HG02763 (cell line): Measurements from ENCODE around the gene GRIFIN.
A peak's percentile ranks its signal among the peaks of the same experiment; 100 is the strongest.

Experiments used
- ATAC-seq: cut with Tn5 transposase; IDR thresholded peaks from one replicate; pipeline ENCODE4 v1.9.1; 2021; ENCODE audit warnings: mild to moderate bottlenecking, moderate library complexity; ENCODE audit not compliant: unreplicated experiment

Gene GRIFIN, protein sequence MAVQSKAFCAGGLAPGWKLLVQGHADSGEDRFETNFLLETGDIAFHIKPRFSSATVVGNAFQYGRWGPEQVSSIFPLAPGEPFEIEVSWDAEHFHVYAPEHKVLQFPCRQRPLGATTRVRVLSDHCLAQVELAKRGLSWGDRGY

DNA sequence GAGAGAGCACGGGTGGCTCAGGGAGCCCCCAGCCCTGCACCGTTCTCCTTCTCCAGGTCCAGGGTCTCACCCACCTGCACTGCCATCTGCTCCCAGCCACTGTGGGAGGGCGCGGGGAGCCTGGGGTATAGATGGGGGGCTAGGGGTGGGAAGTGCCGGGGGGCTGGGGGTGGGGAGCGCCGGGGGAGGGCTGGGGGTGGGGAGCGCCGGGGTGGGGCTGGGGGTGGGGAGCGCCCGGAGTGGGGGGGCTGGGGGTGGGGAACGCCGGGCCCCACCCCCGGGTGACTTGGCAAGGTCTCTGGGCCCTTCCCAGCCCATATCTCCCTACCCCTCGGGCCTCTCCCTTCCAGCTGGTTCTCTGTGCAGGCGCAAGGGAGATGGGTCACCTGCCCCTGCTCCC, at the start of gene GRIFIN:
GRIFIN (minus strand) TSS at position 101 of the 400 bp plus-strand sequence; CDS start at position 86, 15 bp downstream.
- ATAC-seq: no peak

- ATAC-seq: no peak
Measured at GRCh38 chr7:2524808-2525657, 48.8 kb upstream of the GRIFIN start.

DNA sequence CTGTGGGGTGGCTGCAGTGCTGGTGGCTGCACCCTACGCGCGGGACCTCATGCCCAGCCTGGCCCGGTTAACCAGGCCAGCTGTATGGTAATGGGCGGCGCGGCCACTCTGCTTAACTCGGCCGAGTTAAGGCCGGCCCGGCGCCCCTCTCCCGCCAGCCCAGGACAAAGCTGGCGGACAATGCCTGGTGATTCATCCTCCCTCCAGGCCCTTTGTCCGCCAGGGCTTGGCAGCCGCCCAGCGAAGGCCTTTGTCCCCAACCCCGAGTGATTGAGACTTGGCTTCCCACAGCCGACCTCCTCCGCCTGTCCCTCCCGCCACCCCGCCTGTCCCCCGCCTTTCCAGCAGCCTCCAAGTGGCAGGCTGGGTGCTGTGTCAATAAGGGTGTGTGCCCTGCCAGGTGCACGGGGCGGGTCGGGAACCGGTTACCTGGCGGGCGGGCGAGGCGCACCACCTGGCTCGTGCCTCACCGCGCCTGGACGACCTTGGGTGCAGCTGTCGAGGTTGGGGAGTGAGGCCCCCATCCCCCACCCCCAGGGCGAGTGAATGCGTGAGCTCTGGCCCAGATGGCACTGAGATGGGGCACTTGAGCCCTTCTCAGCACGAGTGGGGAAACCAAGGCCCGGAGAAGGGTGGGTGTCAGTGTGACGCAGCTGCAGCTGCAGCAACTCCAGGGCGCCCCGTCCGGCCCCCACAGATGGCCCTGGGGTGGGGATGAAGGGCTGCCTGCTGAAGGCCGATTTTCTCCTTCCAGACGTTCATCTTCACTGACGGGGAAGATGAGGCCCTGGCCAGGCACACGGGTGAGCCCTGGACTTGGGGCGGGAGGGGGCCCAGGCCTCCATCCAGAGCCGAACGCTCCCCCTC, 48.0 kb upstream of the GRIFIN start:
- ATAC-seq: no peak

DNA sequence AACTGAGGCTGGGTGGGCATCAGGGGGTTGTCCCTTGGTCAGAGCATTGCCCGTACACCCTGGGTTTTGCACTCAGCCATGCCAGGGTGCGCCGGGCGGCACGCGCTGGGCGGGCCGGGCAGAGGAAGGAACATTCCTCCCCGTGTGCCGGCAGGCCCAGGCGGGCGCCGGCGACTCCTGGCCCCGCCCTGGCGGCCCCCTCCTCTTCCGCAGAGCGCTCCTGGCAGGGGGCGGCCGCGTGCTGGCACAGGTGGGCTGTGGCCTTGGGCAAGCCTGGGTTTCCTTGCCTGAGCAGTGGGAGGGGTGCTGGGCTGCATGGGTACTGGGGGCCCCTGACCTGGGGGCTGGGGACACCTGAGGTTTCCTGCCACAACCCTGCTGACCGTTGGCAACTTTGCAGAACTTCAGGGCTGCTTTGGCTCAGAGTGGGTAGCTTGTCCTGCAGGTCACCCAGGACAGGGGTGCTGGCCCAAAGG, 47.3 kb upstream of the GRIFIN start:
- no peak for ATAC-seq

- ATAC-seq: no peak
Measured at GRCh38 chr7:2522780-2523433, 46.7 kb upstream of the GRIFIN start.

GRCh38 chr7:2521952-2522591, 45.9 kb upstream of the GRIFIN start:
- ATAC-seq: no peak

DNA sequence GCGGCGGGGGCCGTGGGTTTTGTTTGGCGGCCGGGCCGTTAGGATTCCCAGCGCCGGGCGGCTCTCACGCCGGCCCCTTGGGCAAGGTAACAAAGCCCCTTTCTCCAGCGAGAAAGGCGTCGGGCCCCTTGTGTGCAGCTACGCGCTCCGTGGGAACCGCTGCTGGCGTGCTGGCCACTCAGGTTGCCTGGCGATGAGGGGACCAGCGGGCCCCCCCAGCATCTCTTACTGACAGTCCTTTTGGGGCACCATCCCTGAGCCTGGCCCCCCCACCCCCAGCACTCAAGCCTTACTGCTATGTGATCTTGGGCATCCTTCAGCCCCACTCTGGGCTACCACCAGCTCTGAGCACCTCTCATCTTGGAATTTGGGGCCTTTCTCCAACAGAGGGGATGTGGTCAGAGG, 45.1 kb upstream of the GRIFIN start:
- ATAC-seq: no peak

DNA sequence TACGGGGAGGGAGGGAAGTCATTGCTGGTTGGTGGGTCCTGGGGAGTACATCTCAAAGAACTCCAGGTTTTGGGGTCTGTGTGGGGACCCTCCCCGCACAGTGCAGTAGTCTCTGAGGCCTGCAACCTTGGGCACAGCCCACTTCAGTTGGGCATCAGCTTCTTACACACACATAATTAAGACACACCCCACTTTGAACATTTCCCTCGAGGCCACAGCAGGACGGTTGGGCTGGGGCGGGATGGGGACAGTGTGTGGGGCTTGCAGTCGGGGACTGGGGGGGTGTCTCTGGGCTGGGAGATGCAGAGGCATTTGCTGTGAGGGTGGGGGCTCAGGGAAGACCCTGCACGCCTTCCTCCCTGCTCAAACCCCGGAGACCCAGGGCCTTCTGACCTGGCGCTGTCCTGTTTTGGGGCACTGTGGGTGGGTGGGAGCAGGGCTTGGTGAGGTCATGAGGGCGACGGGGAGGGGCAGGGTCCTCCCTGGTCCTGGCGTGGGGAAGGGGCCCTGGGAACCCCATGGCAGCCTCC, 44.6 kb upstream of the GRIFIN start:
- ATAC-seq: no peak

- no peak for ATAC-seq
Measured at GRCh38 chr7:2520131-2520760, 44.0 kb upstream of the GRIFIN start.

- ATAC-seq: peak; percentile 73
Measured at GRCh38 chr7:2519119-2519930, 43.1 kb upstream of the GRIFIN start, which contains the start of gene LFNG. TSS of gene LFNG (plus strand) at chr7:2519774. CDS start at chr7:2519862, 88 bp downstream.

DNA sequence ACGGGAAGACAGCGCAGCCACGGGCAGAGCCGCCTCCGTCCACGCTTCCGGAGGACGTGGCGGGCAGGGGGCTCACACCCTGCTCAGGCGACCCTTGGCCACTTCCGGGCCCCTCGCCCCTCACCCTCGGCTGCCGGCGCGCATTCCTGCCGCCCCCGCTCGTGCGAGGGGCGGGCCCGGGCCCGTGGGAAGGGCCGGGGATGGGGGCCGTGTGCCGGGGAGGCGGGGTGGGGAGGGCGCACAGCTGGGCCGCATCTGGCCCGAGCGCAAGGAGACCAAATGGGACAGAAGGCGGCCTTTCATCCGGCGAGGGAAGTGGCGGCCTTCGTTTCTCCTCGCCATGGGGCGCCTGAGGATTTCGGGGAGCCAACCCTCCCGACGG, 42.5 kb upstream of the GRIFIN start:
- no peak for ATAC-seq

GRCh38 chr7:2517678-2518507, 41.7 kb upstream of the GRIFIN start:
- ATAC-seq: no peak

DNA sequence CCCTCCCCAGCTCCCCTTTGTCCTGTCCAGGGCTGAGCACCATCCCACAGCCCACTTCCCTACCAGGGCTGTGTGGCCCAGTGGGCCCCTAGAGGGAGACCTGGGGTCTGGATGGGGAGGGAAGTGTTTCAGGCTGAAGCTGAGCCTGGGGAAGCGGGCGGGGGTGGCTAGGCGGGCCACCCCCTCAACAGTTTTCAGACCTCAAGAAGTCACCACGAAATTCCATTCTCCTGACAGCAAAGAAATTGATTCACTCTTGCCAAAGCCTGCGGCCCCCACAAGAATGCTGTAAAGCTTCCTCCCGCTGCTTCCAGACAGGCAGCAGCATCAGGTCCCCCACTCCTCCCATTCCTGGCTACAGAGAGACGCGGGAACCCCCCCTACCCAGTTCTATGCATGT, 40.8 kb upstream of the GRIFIN start:
- ATAC-seq: no peak

DNA sequence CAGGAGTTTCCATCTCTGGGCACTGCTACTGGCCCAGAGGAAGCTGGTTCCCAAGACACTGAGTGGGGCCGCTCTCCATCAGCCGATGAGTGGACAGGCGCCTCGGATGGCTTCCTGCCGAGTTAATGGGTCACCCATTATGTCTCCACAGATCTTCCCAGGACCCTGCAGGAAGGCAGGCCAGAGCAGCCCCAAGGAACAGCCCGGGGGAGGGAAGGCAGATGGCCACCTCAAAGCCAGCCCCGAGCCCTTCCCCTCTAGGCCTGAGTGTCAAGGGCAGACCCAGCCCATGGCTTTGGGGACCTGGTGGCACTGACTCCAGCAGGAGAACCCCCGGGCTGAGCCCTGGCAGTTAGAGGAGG, 40.0 kb upstream of the GRIFIN start:
- ATAC-seq: no peak

GRCh38 chr7:2515424-2516193, 39.4 kb upstream of the GRIFIN start:
- no peak for ATAC-seq

GRCh38 chr7:2514473-2515423, 38.5 kb upstream of the GRIFIN start:
- ATAC-seq: no peak
